ENCODE results near the gene ITGB7.

GRCh38 chr12:53227341-53227740, 20.3 kb upstream of the ITGB7 start:
- no peak for TF ChIP-seq POLR2AphosphoS5 (IDR thresholded peaks at IDR 0.05)
- no peak for TF ChIP-seq CTCF (IDR thresholded peaks at IDR 0.05 in 8 of 11, conservative IDR thresholded peaks at IDR 0.05 in 3 of 11)
